Measurements from ENCODE around the gene POLR2A.

Gene POLR2A

DNA sequence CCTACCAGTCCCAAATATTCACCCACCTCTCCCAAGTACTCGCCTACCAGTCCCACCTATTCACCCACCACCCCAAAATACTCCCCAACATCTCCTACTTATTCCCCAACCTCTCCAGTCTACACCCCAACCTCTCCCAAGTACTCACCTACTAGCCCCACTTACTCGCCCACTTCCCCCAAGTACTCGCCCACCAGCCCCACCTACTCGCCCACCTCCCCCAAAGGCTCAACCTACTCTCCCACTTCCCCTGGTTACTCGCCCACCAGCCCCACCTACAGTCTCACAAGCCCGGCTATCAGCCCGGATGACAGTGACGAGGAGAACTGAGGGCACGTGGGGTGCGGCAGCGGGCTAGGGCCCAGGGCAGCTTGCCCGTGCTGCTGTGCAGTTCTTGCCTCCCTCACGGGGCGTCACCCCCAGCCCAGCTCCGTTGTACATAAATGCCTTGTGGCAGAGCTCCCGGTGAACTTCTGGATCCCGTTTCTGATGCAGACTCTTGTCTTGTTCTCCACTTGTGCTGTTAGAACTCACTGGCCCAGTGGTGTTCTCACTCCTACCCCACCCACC lies 29.8 kb downstream of the POLR2A start:
- peaks cover 9% of the 10 kb centered on the region; the same call in 1 of the 2 replicates for H3F3A ChIP-seq (ENCODE audit: low read depth)
- no peaks in the 10 kb centered on the region for H3K79me2 ChIP-seq (ENCODE audit: insufficient read depth, low read length)
- H3K9ac ChIP-seq (ENCODE audit: low read depth, low read length, poor library complexity, severe bottlenecking), result no peak overlapping the region
- H3K27me3 ChIP-seq (ENCODE audit: insufficient read depth, low read length, poor library complexity, severe bottlenecking), result no peaks in the 10 kb centered on the region
- H3K4me1 ChIP-seq (ENCODE audit: insufficient read depth, low read length, poor library complexity, severe bottlenecking), result no peaks in the 10 kb centered on the region
- no peak overlapping the region for H2AFZ ChIP-seq (ENCODE audit: low read length)
- H3K4me3 ChIP-seq (ENCODE audit: low read length, poor library complexity, severe bottlenecking), result no peak overlapping the region
- TF ChIP-seq, protein P1, sequence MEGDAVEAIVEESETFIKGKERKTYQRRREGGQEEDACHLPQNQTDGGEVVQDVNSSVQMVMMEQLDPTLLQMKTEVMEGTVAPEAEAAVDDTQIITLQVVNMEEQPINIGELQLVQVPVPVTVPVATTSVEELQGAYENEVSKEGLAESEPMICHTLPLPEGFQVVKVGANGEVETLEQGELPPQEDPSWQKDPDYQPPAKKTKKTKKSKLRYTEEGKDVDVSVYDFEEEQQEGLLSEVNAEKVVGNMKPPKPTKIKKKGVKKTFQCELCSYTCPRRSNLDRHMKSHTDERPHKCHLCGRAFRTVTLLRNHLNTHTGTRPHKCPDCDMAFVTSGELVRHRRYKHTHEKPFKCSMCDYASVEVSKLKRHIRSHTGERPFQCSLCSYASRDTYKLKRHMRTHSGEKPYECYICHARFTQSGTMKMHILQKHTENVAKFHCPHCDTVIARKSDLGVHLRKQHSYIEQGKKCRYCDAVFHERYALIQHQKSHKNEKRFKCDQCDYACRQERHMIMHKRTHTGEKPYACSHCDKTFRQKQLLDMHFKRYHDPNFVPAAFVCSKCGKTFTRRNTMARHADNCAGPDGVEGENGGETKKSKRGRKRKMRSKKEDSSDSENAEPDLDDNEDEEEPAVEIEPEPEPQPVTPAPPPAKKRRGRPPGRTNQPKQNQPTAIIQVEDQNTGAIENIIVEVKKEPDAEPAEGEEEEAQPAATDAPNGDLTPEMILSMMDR (conservative IDR thresholded peaks at IDR 0.05; ENCODE audit: low read length), result no peak
- no peak for TF ChIP-seq EZH2phosphoT487 (IDR thresholded peaks at IDR 0.05; ENCODE audit: borderline replicate concordance)
- peaks cover 28% of the 10 kb centered on the region for H4K20me1 ChIP-seq (ENCODE audit: insufficient read depth, low read length, poor library complexity, severe bottlenecking)
- no peak overlapping the region for H3K4me2 ChIP-seq (ENCODE audit: low read depth, low read length, poor library complexity, severe bottlenecking)
- no peaks in the 10 kb centered on the region for H3K9me3 ChIP-seq (ENCODE audit: insufficient read depth, low read depth, low read length)
- peaks cover 57% of the 10 kb centered on the region for H3K36me3 ChIP-seq (ENCODE audit: insufficient read depth, low read length)
- no peaks in the 10 kb centered on the region for H3K9me2 ChIP-seq (replicated peaks; ENCODE audit: low read depth, low read length)

DNA sequence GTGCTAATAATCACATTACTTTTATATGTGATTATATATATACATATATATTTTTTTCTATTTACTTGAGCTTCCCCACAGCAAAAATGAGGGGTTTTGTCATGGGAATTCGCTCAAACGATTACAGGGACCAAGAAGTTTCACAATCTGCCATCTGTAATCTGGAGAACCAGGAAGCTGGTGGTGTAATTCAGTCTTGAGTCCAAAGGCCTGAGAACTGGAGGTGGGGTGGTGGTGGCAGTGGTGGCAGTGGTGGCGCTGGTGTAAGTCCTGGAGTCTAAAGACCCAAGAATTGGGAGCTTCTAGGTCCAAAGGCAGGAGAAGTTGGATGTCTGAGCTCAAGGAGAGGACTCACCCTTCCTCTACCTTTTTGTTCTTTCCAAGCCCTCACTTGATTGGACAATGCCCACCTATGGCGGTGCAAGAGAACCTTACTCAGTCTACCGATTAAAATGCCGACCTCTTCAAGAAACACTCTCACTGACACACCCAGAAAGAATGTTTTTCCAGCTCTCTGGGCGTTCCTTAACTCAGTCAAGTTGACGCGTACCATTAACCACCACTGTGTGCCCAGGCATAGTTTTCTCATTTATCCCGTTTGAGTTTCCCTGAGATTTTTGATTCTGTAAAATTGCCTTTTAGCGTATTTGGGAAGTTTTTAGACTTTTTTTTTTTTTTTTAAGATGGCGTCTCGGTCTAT lies 31.9 kb downstream of the POLR2A start:
- no peaks in the 10 kb centered on the region for H3K9me3 ChIP-seq (ENCODE audit: insufficient read depth, low read depth, low read length)
- H3K4me2 ChIP-seq (ENCODE audit: low read depth, low read length, poor library complexity, severe bottlenecking), result no peak overlapping the region
- no peaks in the 10 kb centered on the region for H3K4me1 ChIP-seq (ENCODE audit: insufficient read depth, low read length, poor library complexity, severe bottlenecking)
- H4K20me1 ChIP-seq (ENCODE audit: insufficient read depth, low read length, poor library complexity, severe bottlenecking), result peaks cover 22% of the 10 kb centered on the region
- H3K9ac ChIP-seq (ENCODE audit: low read depth, low read length, poor library complexity, severe bottlenecking), result no peak overlapping the region
- peaks cover 36% of the 10 kb centered on the region; the same call in 1 of the 2 replicates for H3K36me3 ChIP-seq (ENCODE audit: insufficient read depth, low read length)
- H3K79me2 ChIP-seq (ENCODE audit: insufficient read depth, low read length), result no peaks in the 10 kb centered on the region
- H2AFZ ChIP-seq (ENCODE audit: low read length), result no peak overlapping the region
- no peak for TF ChIP-seq EZH2phosphoT487 (IDR thresholded peaks at IDR 0.05; ENCODE audit: borderline replicate concordance)
- TF ChIP-seq, protein P1 (conservative IDR thresholded peaks at IDR 0.05; ENCODE audit: low read length), result no peak
- H3K4me3 ChIP-seq (ENCODE audit: low read length, poor library complexity, severe bottlenecking), result no peak overlapping the region
- H3K9me2 ChIP-seq (replicated peaks; ENCODE audit: low read depth, low read length), result no peaks in the 10 kb centered on the region
- peaks cover 9% of the 10 kb centered on the region; the same call in 1 of the 2 replicates for H3F3A ChIP-seq (ENCODE audit: low read depth)
- H3K27me3 ChIP-seq (ENCODE audit: insufficient read depth, low read length, poor library complexity, severe bottlenecking), result no peaks in the 10 kb centered on the region

DNA sequence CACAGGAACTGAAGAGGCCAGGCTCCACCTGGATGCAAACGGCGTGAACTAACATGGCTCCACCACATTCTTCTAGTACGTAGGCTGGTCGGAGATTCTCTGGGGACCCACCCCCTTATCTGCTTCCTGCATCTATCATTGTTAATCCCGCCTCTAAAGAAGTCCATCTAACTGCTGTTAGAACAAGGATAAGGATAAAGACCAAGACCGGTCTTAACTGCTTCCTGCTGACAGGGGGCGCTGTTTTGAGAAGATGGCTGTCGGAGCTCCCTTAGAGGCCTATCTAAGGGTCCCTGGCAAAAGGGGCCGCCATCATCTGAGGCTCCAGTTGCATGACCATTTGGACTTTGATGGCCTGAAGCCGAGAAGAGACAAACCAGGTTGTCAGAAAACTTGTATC lies 38.9 kb downstream of the POLR2A start:
- Histone ChIP-seq H2AFZ (ENCODE audit: low read length) (no peak overlapping the region; the same call in 1 of the 2 replicates), H3K27me3 (ENCODE audit: insufficient read depth, low read length, poor library complexity, severe bottlenecking) (no peaks in the 10 kb centered on the region), H3K9me2 (replicated peaks; ENCODE audit: low read depth, low read length) (no peaks in the 10 kb centered on the region), H3K4me1 (ENCODE audit: insufficient read depth, low read length, poor library complexity, severe bottlenecking) (peaks cover 4% of the 10 kb centered on the region), H3K9ac (ENCODE audit: low read depth, low read length, poor library complexity, severe bottlenecking) (no peak overlapping the region), H3K4me2 (ENCODE audit: low read depth, low read length, poor library complexity, severe bottlenecking) (no peak overlapping the region), H3K79me2 (ENCODE audit: insufficient read depth, low read length) (no peaks in the 10 kb centered on the region), H3K9me3 (ENCODE audit: insufficient read depth, low read depth, low read length) (no peaks in the 10 kb centered on the region), H3F3A (ENCODE audit: low read depth) (no peaks in the 10 kb centered on the region), H3K4me3 (ENCODE audit: low read length, poor library complexity, severe bottlenecking) (no peak overlapping the region), H4K20me1 (ENCODE audit: insufficient read depth, low read length, poor library complexity, severe bottlenecking) (no peaks in the 10 kb centered on the region), H3K36me3 (ENCODE audit: insufficient read depth, low read length) (no peaks in the 10 kb centered on the region)
- TF ChIP-seq EZH2phosphoT487 (IDR thresholded peaks at IDR 0.05; ENCODE audit: borderline replicate concordance), result no peak
- TF ChIP-seq, protein P1 (conservative IDR thresholded peaks at IDR 0.05; ENCODE audit: low read length), result peak; percentile 73
